Panc1 (cell line): ENCODE results near the gene MTUS2. TPM values are rescaled to one million over a fixed set of nuclear protein-coding genes. Genes with fewer than 3 reads are reported as not detected.

Experiments
- ATAC-seq: fragments of 200-7000 bp; cut with Tn5 transposase; 2 replicates; pipeline ENCODE4 v1.9.1; 2020; ENCODE audit warnings: mild to moderate bottlenecking, moderate library complexity
- BruUV-seq: library from RNA; stranded (reverse); fragments of 400-500 nt; replicated peaks from 2 replicates; lab custom pipeline; 2021; lab: Mats Ljungman, UMichigan
- CTCF ChIA-PET: fragments of 300-600 bp; sonication (Branson Sonifier 250); formaldehyde crosslinking; loops from one replicate; lab custom pipeline; 2022; ENCODE audit warnings: antibody characterized with exemption; lab: Charles Lee
- POLR2A ChIA-PET: fragments of 300-600 bp; sonication (Branson Sonifier 250); formaldehyde crosslinking; loops from one replicate; lab custom pipeline; 2022; ENCODE audit warnings: antibody characterized with exemption; lab: Charles Lee
- DNase-seq: peaks from one replicate; pipeline ENCODE4 v3.0.0-alpha.2; 2010; ENCODE audit warnings: low read depth, low spot score
- H3K27ac ChIP-seq: 2 replicates; pipeline ENCODE4 v1.5.1; 2011; ENCODE audit warnings: mild to moderate bottlenecking, low read length, inconsistent platforms
- H3K27me3 ChIP-seq: fragments of 200-500 bp; sonication (Bioruptor generic); 2 replicates; pipeline ENCODE4 v1.6.0; 2014; ENCODE audit warnings: low read length, inconsistent platforms; ENCODE audit not compliant: control insufficient read depth, insufficient read depth
- H3K36me3 ChIP-seq: fragments of 200-500 bp; sonication (Bioruptor generic); 2 replicates; pipeline ENCODE4 v1.5.1; 2014; ENCODE audit warnings: inconsistent platforms, mild to moderate bottlenecking, low read length, moderate library complexity; ENCODE audit not compliant: control insufficient read depth, insufficient read depth
- H3K4me1 ChIP-seq: 2 replicates; pipeline ENCODE4 v1.5.1; 2011; ENCODE audit warnings: inconsistent platforms, mild to moderate bottlenecking, low read length, moderate library complexity; ENCODE audit not compliant: control insufficient read depth, insufficient read depth
- H3K4me3 ChIP-seq, 2 experiments: 2 replicates each; pipeline ENCODE4 v1.5.1; 2011 to 2012; ENCODE audit warnings: low read depth in 2 of 2, low read length in 2 of 2, mild to moderate bottlenecking in 2 of 2, inconsistent platforms in 1 of 2, moderate library complexity in 1 of 2
- H3K9me3 ChIP-seq: fragments of 200-500 bp; sonication (Bioruptor generic); 2 replicates; pipeline ENCODE4 v1.5.1; 2014; ENCODE audit warnings: low read depth, mild to moderate bottlenecking, inconsistent platforms, low read length, moderate library complexity; ENCODE audit not compliant: control insufficient read depth, insufficient read depth
- POLR2AphosphoS5 ChIP-seq: IDR thresholded peaks from 2 replicates; pipeline ENCODE4 v1.6.1; 2012; ENCODE audit warnings: mild to moderate bottlenecking, low read depth, low read length, moderate library complexity
- SIN3A ChIP-seq: IDR thresholded peaks from 2 replicates; pipeline ENCODE4 v1.6.1; 2012; ENCODE audit warnings: low read depth, mild to moderate bottlenecking, low read length, moderate library complexity, borderline replicate concordance; ENCODE audit not compliant: insufficient read depth
- TCF7L2 ChIP-seq: IDR thresholded peaks from 2 replicates; pipeline ENCODE4 v1.6.1; 2011; ENCODE audit warnings: mild to moderate bottlenecking, low read depth, low read length, inconsistent platforms
- in situ Hi-C: cut with HindIII; loops from 2 replicates; pipeline ENCODE4 v1.10.0; 2016; ENCODE audit warnings: low sequenced_read_pairs, low pct_unique_long_range_greater_than_20kb
- intact Hi-C: fragments of 100-400 bp; cut with micrococcal nuclease; formaldehyde crosslinking; loops from one replicate; pipeline ENCODE4 v1.10.0; 2022; ENCODE audit not compliant: unreplicated experiment
- total RNA-seq: library from RNA; stranded (reverse); gene quantifications from one replicate; pipeline ENCODE4 v1.2.1, GENCODE V29; 2021; ENCODE audit not compliant: unreplicated experiment
- TF ChIP-seq, protein P1 (sequence below): fragments of 450-650 bp; IDR thresholded peaks from 2 replicates; pipeline ENCODE4 v1.5.1; 2017; ENCODE audit warnings: mild to moderate bottlenecking
- TF ChIP-seq, protein P2 (sequence below), 2 experiments: IDR thresholded peaks; 2 replicates each; pipeline ENCODE4 v1.6.1; 2011 to 2012; ENCODE audit warnings: low read depth in 2 of 2, control low read depth in 1 of 2, low read length in 1 of 2, mild to moderate bottlenecking in 1 of 2, moderate library complexity in 1 of 2; ENCODE audit not compliant: insufficient read depth in 1 of 2

Gene MTUS2
- total RNA-seq, 1 experiment from 2014 or later: 0.05 TPM

GRCh38 chr13:29458419-29458818 is 638.3 kb downstream of the MTUS2 start:
- Histone ChIP-seq H3K9me3 (no peaks in the 10 kb centered on the region), H3K4me3 (no peak overlapping the region), H3K27ac (no peak overlapping the region), H3K36me3 (no peaks in the 10 kb centered on the region), H3K27me3 (no peaks in the 10 kb centered on the region), H3K4me1 (no peaks in the 10 kb centered on the region)
- BruUV-seq: no TSS peak
- ATAC-seq (no peak), DNase-seq (no peak)
- ChIA-PET CTCF (no interaction called here), POLR2A (no interaction called here)
- TF ChIP-seq, protein P1, sequence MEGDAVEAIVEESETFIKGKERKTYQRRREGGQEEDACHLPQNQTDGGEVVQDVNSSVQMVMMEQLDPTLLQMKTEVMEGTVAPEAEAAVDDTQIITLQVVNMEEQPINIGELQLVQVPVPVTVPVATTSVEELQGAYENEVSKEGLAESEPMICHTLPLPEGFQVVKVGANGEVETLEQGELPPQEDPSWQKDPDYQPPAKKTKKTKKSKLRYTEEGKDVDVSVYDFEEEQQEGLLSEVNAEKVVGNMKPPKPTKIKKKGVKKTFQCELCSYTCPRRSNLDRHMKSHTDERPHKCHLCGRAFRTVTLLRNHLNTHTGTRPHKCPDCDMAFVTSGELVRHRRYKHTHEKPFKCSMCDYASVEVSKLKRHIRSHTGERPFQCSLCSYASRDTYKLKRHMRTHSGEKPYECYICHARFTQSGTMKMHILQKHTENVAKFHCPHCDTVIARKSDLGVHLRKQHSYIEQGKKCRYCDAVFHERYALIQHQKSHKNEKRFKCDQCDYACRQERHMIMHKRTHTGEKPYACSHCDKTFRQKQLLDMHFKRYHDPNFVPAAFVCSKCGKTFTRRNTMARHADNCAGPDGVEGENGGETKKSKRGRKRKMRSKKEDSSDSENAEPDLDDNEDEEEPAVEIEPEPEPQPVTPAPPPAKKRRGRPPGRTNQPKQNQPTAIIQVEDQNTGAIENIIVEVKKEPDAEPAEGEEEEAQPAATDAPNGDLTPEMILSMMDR: no peak
- no peak for TF ChIP-seq POLR2AphosphoS5
- TF ChIP-seq TCF7L2: no peak
- TF ChIP-seq, protein P2, sequence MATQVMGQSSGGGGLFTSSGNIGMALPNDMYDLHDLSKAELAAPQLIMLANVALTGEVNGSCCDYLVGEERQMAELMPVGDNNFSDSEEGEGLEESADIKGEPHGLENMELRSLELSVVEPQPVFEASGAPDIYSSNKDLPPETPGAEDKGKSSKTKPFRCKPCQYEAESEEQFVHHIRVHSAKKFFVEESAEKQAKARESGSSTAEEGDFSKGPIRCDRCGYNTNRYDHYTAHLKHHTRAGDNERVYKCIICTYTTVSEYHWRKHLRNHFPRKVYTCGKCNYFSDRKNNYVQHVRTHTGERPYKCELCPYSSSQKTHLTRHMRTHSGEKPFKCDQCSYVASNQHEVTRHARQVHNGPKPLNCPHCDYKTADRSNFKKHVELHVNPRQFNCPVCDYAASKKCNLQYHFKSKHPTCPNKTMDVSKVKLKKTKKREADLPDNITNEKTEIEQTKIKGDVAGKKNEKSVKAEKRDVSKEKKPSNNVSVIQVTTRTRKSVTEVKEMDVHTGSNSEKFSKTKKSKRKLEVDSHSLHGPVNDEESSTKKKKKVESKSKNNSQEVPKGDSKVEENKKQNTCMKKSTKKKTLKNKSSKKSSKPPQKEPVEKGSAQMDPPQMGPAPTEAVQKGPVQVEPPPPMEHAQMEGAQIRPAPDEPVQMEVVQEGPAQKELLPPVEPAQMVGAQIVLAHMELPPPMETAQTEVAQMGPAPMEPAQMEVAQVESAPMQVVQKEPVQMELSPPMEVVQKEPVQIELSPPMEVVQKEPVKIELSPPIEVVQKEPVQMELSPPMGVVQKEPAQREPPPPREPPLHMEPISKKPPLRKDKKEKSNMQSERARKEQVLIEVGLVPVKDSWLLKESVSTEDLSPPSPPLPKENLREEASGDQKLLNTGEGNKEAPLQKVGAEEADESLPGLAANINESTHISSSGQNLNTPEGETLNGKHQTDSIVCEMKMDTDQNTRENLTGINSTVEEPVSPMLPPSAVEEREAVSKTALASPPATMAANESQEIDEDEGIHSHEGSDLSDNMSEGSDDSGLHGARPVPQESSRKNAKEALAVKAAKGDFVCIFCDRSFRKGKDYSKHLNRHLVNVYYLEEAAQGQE (IDR thresholded peaks at IDR 0.05; ENCODE audit: insufficient read depth in 1 of 2, low read depth in 2 of 2, low read length in 1 of 2): no peak
- TF ChIP-seq SIN3A: no peak
- intact Hi-C loops: no loop called here
- in situ Hi-C loops: no loop called here

DNA sequence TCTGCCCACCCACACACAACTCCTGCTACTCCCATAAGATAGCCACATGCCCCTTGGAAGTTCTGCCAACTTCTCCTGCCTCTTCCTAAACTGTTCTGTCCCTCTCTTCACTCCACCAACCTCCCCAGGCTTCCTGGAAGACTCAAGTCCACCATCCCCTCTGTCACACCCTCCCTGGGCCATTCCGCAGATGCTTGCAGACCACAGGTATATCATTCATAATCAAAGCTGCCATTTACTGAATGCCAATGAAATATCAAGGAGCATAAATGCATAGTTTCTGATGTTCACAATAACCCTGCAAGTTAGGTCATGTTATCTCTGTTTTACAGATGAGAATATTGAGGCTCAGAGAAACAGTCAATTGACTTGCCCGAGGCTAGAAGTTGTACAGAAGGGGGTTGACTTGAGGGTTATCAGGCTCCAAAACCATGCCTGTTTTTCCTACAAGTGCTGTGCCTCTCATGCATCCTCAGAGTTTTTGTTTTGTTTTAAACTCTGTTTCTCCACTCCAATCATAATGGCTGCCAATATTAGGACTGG is 639.7 kb downstream of the MTUS2 start:
- intact Hi-C loops: no loop called here
- ChIA-PET CTCF (no interaction called here), POLR2A (no interaction called here)
- BruUV-seq: no TSS peak
- Histone ChIP-seq H3K4me1 (no peaks in the 10 kb centered on the region), H3K4me3 (no peak overlapping the region), H3K36me3 (no peaks in the 10 kb centered on the region), H3K9me3 (no peaks in the 10 kb centered on the region), H3K27me3 (no peaks in the 10 kb centered on the region), H3K27ac (no peak overlapping the region)
- in situ Hi-C loops: no loop called here
- TF ChIP-seq POLR2AphosphoS5 (no peak), SIN3A (no peak), TCF7L2 (no peak)
- TF ChIP-seq, protein P1: no peak
- TF ChIP-seq, protein P2 (IDR thresholded peaks at IDR 0.05; ENCODE audit: insufficient read depth in 1 of 2, low read depth in 2 of 2, low read length in 1 of 2): no peak
- no peak for DNase-seq
- no peak for ATAC-seq
